Measurements from ENCODE around the gene ARHGEF38.

DNA sequence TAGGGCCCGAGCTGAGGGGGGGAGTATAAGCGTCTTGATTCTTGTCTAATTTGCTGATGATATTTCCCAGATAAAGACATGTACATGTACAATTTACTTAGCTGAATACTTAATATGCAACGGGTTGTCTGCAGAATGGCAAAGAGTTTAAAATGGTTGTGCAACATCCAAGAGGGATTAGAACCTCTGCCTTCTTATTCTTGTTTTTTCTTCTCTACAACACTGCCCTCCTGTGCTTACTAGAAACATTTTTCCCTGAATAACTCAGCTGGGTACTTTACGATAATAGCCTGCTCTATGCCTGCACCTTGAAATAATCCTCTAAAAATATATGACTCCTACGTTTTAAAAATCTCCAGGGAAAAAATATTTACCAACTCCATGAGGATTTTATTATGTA is 114.3 kb downstream of the ARHGEF38 start:
- TF ChIP-seq CTCF (IDR thresholded peaks at IDR 0.05; ENCODE audit: low read depth, low read length, missing input control) = peak; percentile 51
- no peak for TF ChIP-seq ZBTB33 (IDR thresholded peaks at IDR 0.05)
- TF ChIP-seq MAX (IDR thresholded peaks at IDR 0.05) = no peak
- no peak for TF ChIP-seq RXRA (IDR thresholded peaks at IDR 0.05)
- no peak for TF ChIP-seq JUND (IDR thresholded peaks at IDR 0.05)
- peak; percentile 77 to 93 for TF ChIP-seq RAD21 (IDR thresholded peaks at IDR 0.05)
- TF ChIP-seq REST (IDR thresholded peaks at IDR 0.05) = no peak

Measured in liver (tissue), 3 donors.